GM18508 (cell line): ENCODE results near the gene KIRREL3.

Source experiments
- ATAC-seq: cut with Tn5 transposase; IDR thresholded peaks from one replicate; pipeline ENCODE4 v1.9.1; 2021; ENCODE audit warnings: moderate number of reproducible peaks; ENCODE audit not compliant: insufficient read depth, unreplicated experiment

The KIRREL3 gene

DNA sequence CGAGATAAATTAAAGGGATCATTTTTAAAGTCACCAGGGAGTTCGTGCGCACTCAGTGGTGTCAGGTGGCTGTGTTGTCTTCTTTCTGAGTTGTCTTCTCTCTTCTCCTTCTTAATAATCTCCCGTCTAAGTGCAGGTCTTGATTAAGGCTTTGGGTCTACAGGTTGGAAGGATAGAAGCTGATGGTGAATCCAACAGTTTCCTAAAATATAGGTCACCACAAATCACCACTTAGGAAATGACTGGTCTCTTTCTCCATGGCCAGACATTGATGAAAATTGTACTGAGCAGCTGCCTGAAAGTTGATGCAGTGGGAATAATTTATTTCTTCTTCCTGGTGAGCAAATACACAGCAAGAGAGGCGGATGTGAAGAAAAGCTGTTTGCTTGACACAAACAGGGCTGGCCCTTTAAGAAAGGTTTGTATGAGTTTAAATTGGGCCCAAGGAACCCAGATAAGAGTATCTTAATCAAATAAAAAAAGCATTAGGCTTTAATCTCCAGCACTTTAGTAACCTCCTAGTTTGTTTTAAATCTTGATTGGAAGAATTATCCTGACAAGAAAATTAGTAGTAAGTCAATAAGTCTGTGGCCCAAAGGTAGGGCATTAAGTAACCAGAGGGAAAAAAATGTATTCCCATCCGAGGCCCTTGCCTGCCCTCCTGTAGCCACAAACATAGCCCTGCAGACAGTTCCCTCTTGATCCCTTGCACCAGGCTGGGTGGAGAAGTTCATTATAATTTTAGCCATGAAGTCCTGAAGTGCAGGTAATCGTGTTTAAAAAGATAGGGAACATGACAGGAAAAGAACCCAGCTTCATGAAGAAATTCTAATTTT lies 245.8 kb downstream of the KIRREL3 start:
- ATAC-seq, result no peak

DNA sequence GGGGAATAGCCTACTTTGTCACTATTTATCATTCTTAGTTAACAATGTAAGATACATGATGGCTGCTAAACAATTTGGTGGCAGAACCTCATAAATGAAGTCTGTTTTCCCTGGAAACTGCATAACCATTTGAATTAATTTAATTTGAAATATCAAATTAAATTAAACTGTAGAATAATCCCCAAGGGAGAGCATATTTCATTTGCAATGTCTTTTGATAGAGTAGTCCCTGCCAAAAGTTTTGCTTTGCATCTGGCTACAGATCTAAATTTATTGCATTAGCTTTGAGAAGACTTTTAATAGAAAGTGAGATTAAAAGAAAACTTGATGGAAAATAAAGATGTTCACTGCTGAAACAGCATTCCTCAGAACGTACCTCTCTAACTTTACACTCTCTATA lies 246.6 kb downstream of the KIRREL3 start:
- no peak for ATAC-seq

DNA sequence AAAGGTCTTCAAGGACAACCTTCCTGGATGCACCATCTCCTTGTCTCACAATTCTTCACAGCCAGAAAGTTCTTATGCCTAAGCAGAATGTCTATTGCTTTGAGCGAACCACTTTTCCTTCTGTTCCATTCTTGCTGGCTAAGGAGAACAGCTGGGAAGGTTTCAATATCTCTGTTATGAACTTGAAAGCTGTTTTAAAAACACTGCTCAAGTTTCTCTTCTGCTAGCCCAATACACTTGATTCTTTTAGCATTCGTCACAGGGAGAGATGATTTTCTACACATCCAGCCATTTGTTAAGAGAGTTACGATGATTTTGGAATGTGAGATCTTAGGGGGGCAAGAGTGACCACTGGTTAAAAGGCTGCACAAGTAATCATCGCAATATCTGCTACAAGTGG lies 249.3 kb downstream of the KIRREL3 start:
- no peak for ATAC-seq

DNA sequence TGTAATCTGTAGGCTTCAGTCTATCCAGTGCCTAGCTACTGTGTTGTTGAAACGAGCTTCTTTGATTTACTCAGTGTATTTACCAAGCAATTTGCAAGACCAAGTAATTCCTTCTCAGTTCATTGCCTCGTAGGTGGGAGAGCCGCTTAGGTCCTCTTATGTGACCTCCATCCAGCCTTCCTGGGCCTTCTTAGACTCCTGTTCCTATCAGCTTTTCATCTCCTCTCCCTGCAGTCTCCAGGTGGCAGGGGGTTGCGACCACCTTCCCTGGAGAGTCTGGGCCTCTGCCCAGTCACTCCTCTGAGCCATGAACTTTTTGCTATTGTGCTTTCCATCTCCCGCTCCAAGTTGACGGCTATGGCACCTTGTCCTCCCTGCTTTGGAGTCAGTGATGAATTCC lies 251.8 kb downstream of the KIRREL3 start:
- ATAC-seq, result no peak

DNA sequence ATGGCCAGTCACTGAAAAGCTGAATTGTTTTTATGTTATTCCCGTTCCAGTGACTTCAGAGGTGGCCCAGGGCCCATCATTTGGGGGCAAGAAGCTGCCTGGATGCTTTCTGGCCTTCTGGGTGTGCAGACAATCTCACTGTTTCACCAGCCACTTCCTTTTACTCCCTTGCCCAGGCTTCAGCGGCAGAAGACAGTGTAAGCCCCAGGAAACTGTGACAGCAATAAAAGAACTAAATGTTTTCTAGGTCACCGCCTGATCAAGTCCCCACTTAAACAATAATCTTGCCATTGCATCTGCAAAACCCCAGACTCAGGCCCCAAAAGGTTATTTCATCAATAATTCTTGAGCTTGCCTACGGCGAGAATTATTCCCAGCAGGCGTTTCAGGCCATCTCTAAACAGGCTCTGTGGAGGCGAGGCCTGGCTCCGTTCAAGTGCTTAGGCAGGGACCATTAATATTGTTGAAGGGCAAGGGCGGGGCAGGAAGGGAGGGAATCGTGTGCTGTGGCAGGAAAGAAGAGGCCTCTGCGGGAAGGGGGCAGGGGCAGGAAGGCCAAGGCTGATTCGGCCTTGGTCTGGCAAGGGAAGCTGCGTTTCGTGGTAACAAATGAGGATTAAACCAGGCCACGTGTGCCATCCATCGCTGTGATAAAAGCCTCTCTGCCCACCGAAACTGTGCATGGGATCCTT lies 252.3 kb downstream of the KIRREL3 start:
- no peak for ATAC-seq

DNA sequence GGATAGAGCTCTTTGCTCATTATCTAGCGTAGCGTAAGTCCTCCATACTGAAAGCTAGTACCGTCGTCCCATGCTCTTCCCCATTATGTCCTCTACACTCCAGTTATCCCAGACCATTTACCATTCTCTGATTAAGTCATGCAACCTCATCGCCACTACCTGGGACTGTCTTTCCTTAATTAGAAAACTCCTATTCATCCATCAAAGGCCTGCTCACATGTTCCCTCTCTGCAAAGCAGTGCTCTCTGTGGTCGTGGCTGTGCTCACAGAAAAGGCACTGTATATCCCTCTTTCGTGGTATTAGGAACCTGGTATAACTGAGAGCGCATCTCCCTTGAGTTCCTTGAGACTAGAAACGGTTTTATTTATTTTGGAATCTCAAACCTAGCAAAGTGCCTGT lies 253.3 kb downstream of the KIRREL3 start:
- no peak for ATAC-seq

DNA sequence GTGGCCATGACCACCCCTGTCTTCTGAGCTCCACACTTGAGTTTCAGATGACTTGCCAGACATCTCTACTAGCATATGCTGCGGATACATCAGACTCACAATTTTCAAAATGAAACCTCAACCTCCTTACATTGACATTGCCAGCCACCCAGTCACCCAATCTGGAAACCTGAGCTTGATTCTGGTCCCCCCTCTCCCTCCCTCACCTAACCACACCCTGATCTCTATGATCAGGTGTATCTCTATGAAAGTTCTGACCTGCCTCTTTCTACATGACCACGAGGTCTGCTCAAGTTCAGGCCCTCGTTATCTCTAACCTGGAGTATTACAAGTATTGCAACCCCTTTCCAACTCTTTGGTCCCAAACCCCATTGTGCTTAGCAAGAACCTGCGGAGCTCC lies 254.1 kb downstream of the KIRREL3 start:
- no peak for ATAC-seq

DNA sequence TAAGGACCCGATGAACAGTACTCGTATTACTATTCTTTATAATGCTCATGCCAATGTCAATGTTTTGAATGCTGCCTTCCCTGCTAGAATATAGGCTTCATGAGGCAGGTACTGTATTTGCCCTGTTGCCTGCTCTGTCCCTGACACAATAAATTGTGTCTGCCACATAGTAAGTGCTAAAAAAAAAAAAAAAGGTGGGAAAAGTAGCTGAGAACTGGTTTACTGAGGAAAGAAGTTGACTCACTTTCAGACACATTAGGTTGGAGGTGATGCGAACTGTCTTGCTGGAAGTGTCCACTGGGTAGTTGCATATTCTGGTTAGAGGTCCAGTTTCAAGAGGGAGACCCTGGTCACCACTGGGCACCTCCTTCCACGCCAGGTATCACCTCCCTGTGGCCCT lies 255.9 kb downstream of the KIRREL3 start:
- no peak for ATAC-seq

DNA sequence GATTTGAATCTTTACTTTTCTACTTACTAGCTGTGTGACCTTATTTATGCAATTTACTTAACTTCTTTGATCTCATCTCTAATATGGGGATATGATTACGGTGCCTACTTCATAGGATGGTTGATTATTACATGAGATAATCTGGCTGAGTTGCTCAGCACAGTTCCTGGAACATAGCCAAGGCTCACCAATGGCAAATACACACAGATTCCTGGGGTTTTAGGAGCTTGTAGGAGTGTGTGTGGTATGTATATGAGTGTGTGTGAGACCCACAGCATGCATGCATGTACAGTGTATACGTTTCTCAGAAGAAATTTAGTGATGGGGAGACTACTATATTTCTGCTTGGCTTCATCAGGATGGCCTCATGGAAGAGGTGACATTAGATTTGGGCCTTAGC lies 256.9 kb downstream of the KIRREL3 start:
- no peak for ATAC-seq

DNA sequence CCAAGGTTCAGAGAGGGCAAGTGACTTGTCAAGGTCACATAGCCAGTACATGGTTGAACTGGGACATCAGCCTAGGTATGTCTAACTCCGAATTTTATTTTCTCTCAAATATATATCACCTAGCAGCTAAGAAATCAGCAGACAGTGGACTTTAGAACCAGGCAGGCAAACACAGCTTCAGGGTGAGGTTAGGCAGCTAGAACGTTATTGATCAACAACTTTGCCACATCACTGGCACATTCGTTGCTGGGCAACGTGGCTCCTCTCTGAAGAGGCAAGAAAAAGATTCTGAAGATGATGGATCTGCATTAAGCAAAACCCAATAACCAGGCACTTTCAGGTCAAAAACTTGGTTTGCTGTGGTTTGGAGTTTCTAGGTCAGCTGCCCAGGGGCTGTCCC lies 258.0 kb downstream of the KIRREL3 start:
- no peak for ATAC-seq

DNA sequence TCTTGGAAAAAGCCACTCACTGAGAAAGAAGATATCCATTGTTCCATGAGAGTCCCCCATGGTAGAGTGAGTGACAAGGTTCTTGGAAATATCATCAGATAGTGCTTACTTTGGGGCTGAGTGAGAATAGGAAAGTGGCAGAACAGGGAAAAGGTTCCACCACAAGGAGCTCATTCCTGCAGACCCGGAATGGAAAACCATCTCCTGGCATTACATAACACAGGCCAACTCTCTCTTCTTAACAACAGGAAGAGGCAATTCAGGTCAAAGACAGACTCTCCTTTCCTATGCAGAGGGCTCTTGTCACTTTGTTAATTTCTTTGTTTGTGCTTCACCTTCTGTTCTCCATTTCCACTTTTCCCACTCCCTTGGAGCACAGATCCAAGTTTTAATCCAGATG lies 259.7 kb downstream of the KIRREL3 start:
- ATAC-seq, result no peak

DNA sequence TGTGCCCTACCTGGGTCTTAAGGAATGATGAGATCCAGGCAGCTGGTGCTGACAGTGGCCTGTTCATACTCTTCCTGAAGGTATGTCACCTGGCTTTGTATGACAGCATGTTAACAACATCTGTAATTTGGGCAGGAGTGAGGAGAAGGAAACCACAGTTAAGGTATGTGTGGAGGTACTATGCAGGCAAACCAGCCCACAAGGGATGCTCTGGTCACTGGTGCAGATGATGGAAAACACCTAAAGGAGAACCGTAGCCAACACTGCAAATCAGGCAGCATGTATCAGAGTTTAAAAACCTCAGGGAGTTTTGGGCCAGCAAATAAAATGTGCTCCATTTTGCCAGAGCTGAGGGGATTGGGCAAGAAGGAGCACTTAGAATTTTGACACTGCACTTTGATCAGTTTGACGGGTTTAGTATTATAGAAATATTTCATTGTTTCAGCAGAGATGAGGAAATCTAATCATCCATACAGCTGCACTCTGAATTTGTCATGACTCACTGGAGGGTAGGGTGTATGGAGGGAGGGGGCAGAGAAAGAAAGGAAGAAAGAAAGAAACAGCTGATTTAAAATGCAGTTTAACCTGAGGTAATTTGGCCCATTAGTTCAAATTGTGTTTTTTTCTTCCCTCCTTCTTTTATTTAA lies 260.9 kb downstream of the KIRREL3 start:
- ATAC-seq, result no peak

DNA sequence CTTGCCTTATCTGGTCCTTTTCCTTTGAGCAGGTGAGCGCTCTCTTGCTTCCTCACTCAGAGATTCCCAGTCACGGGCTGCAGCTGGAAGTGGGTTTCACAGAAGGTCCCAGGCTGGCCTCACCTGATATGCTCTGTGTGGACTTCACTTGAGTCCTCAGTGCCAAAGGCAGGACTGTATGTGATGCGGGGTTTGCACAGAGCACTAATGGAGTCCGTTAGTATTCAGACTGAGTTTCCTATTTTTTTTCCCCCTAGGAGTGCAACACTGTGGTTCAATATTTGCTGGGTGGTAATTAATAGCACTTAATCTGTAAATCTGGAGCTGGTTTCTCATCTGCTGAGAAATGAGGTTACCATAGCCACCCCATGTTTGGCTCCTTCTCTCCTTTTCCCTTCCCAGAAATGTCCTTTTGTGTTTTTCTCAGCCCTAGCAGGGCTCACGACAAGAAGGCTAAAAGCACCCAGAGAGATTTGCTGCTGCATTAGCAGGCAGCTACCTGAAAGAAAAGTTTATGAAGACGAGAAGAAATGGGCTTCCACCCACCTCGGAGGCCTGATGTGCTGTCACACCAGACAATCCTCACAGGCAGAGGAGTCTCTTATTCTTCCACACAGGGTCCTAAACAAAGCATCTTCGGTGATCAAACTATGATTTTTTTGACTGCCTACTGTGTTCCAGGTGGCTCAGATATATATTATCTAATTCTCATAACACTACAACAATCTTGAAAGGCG lies 262.1 kb downstream of the KIRREL3 start:
- no peak for ATAC-seq

DNA sequence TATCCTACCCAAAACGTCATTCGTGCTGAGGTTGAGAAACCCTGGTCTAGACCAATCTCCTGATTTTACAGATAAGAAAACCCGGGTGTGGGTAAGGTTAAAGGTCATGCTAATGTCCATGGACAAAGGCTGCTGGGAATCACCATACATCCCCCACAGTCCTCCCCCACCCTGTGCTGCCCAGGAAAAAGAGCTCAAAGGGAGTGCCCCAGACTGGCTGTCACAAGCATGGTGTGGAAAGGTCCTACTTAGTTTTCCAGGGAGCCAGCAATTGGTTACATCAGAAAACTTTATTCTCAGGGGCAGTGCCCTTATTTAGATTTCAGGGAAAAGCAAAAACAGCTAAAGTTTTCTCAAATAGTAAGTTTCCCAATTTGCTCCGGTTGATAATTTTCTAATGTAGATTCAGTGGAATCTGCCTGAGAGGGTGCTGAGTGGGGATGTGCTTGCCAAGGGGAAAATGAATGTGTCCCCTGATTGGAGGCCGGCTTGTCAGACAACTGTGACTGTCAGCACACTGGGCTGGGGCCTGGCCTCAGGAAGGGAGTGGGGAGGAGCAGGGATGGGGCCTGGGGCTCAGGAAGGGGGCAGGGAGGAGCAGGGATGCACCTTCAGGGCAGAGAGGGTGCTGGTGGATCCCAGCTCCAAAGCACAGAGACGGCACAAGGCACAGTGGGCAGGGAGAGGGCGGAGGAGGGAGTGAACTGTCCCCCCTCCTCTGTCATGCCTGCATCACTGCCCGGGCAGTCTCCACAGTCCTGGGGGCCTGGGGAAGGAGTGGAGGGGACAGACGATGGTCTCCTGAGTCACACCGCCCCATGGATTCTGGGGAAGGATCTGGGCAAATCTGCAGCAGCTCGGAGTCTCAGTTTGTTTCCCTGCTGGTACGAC lies 263.6 kb downstream of the KIRREL3 start:
- no peak for ATAC-seq

DNA sequence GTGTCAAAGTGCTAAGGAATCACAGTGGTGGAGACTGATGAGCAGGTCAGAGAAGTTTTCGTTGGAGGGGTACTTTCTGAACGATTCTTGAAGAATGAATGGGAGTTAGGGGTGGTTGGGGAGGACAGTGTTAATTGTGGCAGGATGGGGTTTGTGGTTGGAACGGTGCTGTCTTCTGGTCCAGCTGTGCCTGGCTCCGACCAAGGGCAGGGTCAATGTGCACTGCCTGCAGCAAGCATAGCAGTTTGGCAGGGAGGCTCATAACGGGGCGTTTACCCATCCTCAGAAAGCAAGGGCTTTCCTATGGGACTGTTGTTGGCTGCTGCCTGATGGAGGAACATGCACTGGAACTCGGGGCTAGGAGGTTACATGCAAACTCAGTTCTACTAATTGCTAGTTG lies 265.8 kb downstream of the KIRREL3 start:
- no peak for ATAC-seq

DNA sequence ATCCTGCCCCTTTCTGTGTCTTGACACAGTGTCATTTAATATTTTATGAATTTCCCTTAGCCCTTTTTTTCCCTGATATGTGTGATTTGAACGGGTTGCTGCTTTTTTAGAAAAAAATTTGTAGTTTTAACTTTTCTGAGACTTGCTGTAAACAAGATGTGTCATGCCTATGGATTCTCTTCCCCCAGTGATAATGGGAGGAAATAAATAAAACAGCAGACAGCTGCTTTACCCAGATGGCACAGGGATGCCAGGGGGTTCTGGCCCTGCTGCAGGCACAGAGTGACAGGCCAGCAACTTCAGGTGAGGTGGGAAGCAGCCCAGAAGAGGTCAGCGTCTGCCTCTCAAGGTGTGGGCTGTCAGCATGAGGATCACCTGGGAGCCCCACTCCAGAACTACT lies 266.9 kb downstream of the KIRREL3 start:
- no peak for ATAC-seq

DNA sequence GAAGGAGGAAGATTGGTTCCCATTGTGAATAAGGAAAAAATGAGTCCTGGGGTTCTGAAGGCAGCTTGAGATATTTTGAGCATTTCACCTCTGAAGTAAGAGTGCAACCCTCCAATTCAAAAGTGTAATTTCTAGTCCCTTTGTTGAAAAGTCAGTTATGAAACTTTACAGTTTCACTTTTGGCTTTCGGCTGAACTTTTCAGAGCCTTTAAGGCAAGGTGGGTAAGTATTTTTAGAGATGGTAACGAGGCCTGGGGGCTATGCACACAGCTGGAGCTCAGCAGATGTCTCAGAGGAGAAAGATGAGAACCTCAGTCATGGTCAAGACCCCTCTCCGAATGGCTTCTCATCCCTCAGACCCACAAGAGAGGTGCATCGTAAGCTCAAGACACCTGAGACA lies 267.6 kb downstream of the KIRREL3 start:
- peak; percentile 73 for ATAC-seq

DNA sequence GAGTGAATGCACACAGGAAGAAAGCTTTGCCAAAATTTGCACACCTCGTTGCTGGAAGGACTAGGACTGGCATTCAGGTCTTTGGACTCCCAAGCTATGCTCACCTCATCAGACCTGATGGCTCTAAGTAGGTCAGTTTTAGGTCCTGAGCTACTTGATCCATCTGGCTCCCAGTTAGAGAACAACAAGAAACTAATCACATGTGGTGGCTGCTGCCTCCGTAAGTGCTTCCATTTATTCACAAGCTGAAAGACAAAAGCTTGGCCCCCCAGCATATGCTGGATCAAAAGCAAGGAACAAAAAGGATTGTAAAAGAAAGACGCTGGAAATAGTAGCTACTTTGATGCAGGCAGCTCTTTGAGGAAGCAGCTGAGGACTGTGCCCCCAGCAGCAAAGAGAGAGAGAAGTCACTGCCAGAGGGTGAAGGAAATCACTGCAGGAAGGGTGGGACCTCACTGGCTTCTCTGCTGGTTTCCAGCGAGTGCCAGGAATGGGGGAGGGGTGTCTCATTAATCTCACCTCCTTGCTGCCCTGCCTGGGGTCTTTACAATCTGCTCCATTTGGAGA lies 268.9 kb downstream of the KIRREL3 start:
- no peak for ATAC-seq

DNA sequence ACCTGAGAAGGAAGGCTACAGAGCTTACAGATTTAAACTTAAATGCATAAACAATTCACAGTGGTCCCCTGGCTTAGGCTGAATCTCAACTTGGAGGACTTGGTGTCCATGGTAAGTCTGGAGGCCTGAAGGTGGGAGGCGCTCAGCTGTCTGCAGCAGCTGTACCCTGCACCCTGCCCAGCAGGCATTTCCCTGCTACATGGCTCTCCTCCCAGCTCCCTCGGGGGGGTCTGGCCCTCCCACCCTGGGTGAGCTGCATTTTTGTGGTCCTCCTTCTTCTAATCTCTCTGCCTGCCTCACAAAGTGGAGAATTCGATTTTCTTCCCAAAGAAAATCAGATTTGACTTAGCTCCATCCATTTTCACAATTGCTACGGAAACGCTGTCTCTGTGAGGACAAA lies 273.2 kb downstream of the KIRREL3 start:
- no peak for ATAC-seq
